OCI-LY3 (cell line): Measurements from ENCODE around the gene ASTN1.

Experiments used
- H2AFZ ChIP-seq: fragments of 200-600, 300-600 bp; shearing (Covaris generic); 2 replicates; pipeline ENCODE4 v1.6.0; 2014; ENCODE audit warnings: antibody characterized with exemption, low read depth, low read length
- H3K27ac ChIP-seq: fragments of 200-600, 300-600 bp; sonication (generic); 2 replicates; pipeline ENCODE4 v1.5.1; 2014; ENCODE audit warnings: mild to moderate bottlenecking, low read length, moderate library complexity, mixed read lengths
- H3K27me3 ChIP-seq: fragments of 200-600, 300-600 bp; sonication (generic); 2 replicates; pipeline ENCODE4 v1.6.1; 2014; ENCODE audit warnings: low read depth, low read length, mixed read lengths
- H3K36me3 ChIP-seq: fragments of 200-600, 300-600 bp; sonication (generic); replicated peaks from 2 replicates; pipeline ENCODE3; 2014; ENCODE audit warnings: low read depth, low read length, mixed read lengths
- H3K4me1 ChIP-seq: fragments of 300-600, 200-600 bp; sonication (generic); 2 replicates; pipeline ENCODE4 v1.6.1; 2014; ENCODE audit warnings: low read length, mixed read lengths
- H3K4me2 ChIP-seq: fragments of 200-600, 300-600 bp; sonication (generic); 2 replicates; pipeline ENCODE4 v1.6.1; 2014; ENCODE audit warnings: low read length, mixed read lengths
- H3K4me3 ChIP-seq: fragments of 300-600, 200-600 bp; sonication (generic); 2 replicates; pipeline ENCODE4 v1.5.1; 2014; ENCODE audit warnings: antibody characterized with exemption, mild to moderate bottlenecking, low read length, moderate library complexity
- H3K79me2 ChIP-seq: fragments of 300-600, 200-600 bp; shearing (Covaris generic); 2 replicates; pipeline ENCODE4 v1.6.1; 2014; ENCODE audit warnings: mild to moderate bottlenecking, low read length, mixed read lengths
- H3K9ac ChIP-seq: fragments of 300-600, 200-600 bp; shearing (Covaris generic); 2 replicates; pipeline ENCODE4 v1.6.0; 2014; ENCODE audit warnings: mild to moderate bottlenecking, low read length, moderate library complexity
- H3K9me3 ChIP-seq: fragments of 200-600, 300-600 bp; shearing (Covaris generic); 2 replicates; pipeline ENCODE4 v1.6.1; 2014; ENCODE audit warnings: low read length, mixed read lengths; ENCODE audit not compliant: insufficient read depth
- H4K20me1 ChIP-seq: fragments of 200-600, 300-600 bp; sonication (generic); 2 replicates; pipeline ENCODE4 v1.6.1; 2016; ENCODE audit warnings: low read length, mixed read lengths; ENCODE audit not compliant: insufficient read depth
- EZH2phosphoT487 ChIP-seq: fragments of 200-600 bp; shearing (Covaris generic); IDR thresholded peaks from 2 replicates; pipeline ENCODE4 v1.6.1; 2018; ENCODE audit warnings: antibody characterized with exemption, mixed run types, low read depth
- TF ChIP-seq, protein P1 (sequence below): fragments of 200-600, 300-600 bp; sonication (generic); IDR thresholded peaks from 2 replicates; pipeline ENCODE4 v1.5.1; 2014; ENCODE audit warnings: antibody characterized with exemption, low read length, low read depth

ASTN1 gene

DNA sequence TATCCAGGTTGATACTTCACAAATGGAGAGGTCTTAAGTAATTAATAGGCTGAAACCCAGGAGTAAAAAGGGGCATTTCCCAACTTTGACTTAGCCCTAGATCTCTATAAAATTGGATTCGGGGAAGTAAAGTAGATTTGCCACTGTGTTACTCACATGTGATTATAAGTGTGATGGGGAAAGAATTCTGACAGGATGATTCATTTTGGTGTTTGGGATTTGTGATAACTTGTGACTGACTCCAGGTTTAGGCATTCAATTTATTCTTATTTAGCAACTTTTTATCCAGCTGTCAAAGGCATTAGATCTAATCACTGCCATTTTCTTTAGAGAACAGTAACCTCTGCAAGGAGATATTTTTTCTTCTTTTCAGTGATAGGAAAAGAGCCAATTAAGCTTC is 175.5 kb downstream of the ASTN1 start:
- no peak overlapping the region for H2AFZ ChIP-seq
- H3K27me3 ChIP-seq: peaks cover 30% of the 10 kb centered on the region
- H4K20me1 ChIP-seq: no peaks in the 10 kb centered on the region
- no peaks in the 10 kb centered on the region for H3K79me2 ChIP-seq
- TF ChIP-seq, protein P1, sequence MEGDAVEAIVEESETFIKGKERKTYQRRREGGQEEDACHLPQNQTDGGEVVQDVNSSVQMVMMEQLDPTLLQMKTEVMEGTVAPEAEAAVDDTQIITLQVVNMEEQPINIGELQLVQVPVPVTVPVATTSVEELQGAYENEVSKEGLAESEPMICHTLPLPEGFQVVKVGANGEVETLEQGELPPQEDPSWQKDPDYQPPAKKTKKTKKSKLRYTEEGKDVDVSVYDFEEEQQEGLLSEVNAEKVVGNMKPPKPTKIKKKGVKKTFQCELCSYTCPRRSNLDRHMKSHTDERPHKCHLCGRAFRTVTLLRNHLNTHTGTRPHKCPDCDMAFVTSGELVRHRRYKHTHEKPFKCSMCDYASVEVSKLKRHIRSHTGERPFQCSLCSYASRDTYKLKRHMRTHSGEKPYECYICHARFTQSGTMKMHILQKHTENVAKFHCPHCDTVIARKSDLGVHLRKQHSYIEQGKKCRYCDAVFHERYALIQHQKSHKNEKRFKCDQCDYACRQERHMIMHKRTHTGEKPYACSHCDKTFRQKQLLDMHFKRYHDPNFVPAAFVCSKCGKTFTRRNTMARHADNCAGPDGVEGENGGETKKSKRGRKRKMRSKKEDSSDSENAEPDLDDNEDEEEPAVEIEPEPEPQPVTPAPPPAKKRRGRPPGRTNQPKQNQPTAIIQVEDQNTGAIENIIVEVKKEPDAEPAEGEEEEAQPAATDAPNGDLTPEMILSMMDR: no peak
- no peak for TF ChIP-seq EZH2phosphoT487
- no peak overlapping the region for H3K4me3 ChIP-seq
- no peaks in the 10 kb centered on the region for H3K36me3 ChIP-seq
- H3K9ac ChIP-seq: no peak overlapping the region
- H3K27ac ChIP-seq: no peak overlapping the region
- H3K4me1 ChIP-seq: peaks cover 7% of the 10 kb centered on the region
- H3K9me3 ChIP-seq: no peaks in the 10 kb centered on the region
- no peak overlapping the region for H3K4me2 ChIP-seq

DNA sequence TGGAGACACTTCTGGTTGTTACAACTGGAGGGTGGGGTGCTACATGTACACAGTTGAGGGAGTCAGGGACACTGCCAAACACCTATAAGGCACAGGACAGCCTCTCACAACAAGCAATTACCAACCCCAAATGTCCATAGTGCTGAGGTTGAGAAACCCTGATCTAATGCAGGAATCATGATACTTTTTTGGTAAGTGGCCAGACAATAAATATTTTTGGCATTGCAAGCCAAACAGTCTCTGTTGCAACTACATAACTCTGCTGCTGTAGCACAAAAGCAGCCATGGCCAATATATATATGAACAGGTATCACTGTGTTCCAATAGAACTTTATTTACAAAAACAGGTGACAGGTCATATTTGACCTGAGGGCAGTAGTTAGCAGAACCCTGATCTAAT is 177.5 kb downstream of the ASTN1 start:
- Histone ChIP-seq H3K9me3 (no peaks in the 10 kb centered on the region), H3K9ac (no peak overlapping the region), H2AFZ (no peak overlapping the region), H3K4me1 (peaks cover 7% of the 10 kb centered on the region), H3K27ac (no peak overlapping the region), H3K4me2 (no peak overlapping the region), H3K4me3 (no peak overlapping the region), H3K36me3 (no peaks in the 10 kb centered on the region), H3K79me2 (no peaks in the 10 kb centered on the region), H4K20me1 (no peaks in the 10 kb centered on the region), H3K27me3 (peaks cover 33% of the 10 kb centered on the region)
- TF ChIP-seq, protein P1: no peak
- no peak for TF ChIP-seq EZH2phosphoT487

DNA sequence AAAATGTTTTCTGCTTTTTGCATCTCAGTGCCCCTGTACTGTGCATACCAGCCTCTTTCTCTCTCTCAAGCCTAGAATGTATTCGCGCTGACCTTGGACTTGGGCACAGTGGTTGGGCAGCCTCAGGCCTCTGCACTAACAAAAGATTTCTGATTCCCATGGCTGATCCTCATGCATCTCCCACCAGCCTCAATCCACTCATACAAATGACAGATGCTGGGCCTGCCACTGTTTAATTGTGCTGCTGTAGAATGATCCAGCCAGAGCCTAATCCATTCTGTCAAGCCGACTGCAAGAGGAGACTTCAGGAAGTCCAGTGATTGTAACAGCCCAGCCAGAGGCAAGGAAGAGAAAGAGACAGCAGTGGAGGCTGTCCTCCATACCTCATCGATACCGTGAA is 180.8 kb downstream of the ASTN1 start:
- H3K79me2 ChIP-seq: no peaks in the 10 kb centered on the region
- peaks cover 29% of the 10 kb centered on the region for H3K27me3 ChIP-seq
- no peaks in the 10 kb centered on the region for H3K9me3 ChIP-seq
- no peak overlapping the region for H3K9ac ChIP-seq
- no peaks in the 10 kb centered on the region for H4K20me1 ChIP-seq
- H3K4me3 ChIP-seq: no peak overlapping the region
- H3K36me3 ChIP-seq: no peaks in the 10 kb centered on the region
- no peak overlapping the region for H3K4me2 ChIP-seq
- no peak overlapping the region for H2AFZ ChIP-seq
- no peak overlapping the region for H3K27ac ChIP-seq
- H3K4me1 ChIP-seq: peaks cover 7% of the 10 kb centered on the region
- TF ChIP-seq EZH2phosphoT487: no peak
- TF ChIP-seq, protein P1: no peak

DNA sequence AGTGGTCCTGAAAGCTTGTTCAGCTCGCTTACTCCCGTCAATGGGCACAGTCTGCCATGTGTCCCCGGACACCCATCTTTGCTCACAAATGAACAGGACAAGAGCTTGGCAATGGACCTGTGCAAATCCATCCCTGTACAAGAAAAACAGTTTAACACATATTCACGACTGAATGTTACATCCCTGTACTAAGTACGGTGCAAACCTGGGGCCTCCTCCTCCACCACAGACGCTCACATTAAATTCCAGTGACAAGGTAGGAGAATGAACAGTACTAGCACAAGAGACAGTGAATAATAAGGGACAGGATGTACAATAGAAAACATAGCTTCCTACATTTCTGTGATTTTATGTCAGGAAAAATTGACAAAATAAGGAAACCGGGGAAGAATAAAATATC is 187.7 kb downstream of the ASTN1 start:
- Histone ChIP-seq H3K4me3 (no peak overlapping the region), H3K4me2 (no peak overlapping the region), H2AFZ (no peak overlapping the region), H4K20me1 (no peaks in the 10 kb centered on the region), H3K27ac (no peak overlapping the region), H3K79me2 (no peaks in the 10 kb centered on the region), H3K9ac (no peak overlapping the region), H3K36me3 (no peaks in the 10 kb centered on the region), H3K4me1 (no peaks in the 10 kb centered on the region), H3K27me3 (peaks cover 11% of the 10 kb centered on the region; the same call in 1 of the 2 replicates), H3K9me3 (no peaks in the 10 kb centered on the region)
- TF ChIP-seq EZH2phosphoT487: no peak
- TF ChIP-seq, protein P1: no peak
